ENCODE results near the gene PDCD2L. TPM values are rescaled to one million over a fixed set of nuclear protein-coding genes. Genes with fewer than 3 reads are reported as not detected.

The PDCD2L gene
- total and polyA plus RNA-seq, 5 donors: 8.0 to 12.8 (median 9.2) TPM

GRCh38 chr19:34474233-34474989 lies 70.2 kb downstream of the PDCD2L start:
- intact Hi-C loops (cut with DNase I): no loop called here
- H3K9me3 ChIP-seq (ENCODE audit: control insufficient read depth, low read length): no peaks in the 10 kb centered on the region
- DNase-seq: no peak
- ATAC-seq: no peak
- H3K4me3 ChIP-seq (ENCODE audit: low read length): no peak overlapping the region
- no peaks in the 10 kb centered on the region for H3K4me1 ChIP-seq (ENCODE audit: control insufficient read depth, insufficient read depth, low read length)
- no peak overlapping the region for H3K27ac ChIP-seq (ENCODE audit: low read length)
- WGBS: 81% methylated on average over 4 of the region's 4 CpGs
- H3K27me3 ChIP-seq (ENCODE audit: control insufficient read depth, insufficient read depth): no peaks in the 10 kb centered on the region

- intact Hi-C loops (cut with DNase I): no loop called here
- Histone ChIP-seq H3K27ac (ENCODE audit: low read length) (peak overlapping the region; percentile 27), H3K4me3 (ENCODE audit: low read length) (no peak overlapping the region), H3K9me3 (ENCODE audit: control insufficient read depth, low read length) (no peaks in the 10 kb centered on the region), H3K27me3 (ENCODE audit: control insufficient read depth, insufficient read depth) (no peaks in the 10 kb centered on the region), H3K4me1 (ENCODE audit: control insufficient read depth, insufficient read depth, low read length) (no peaks in the 10 kb centered on the region)
- peak; percentile 32 to 64 for ATAC-seq
- 50% methylated on average over 9 of the region's 9 CpGs for WGBS
- DNase-seq: no peak
These were observed 71.1 kb downstream of the PDCD2L start for GRCh38 chr19:34475026-34475974.

Other genes with a start within 250 kb of the PDCD2L start
- gene LSM14A, start 231.9 kb upstream of the PDCD2L start, total RNA-seq: 10 to 100 TPM; 70.8 to 91.4 (median 78.4) TPM
- gene LSM14A, start 231.9 kb upstream of the PDCD2L start, polyA plus RNA-seq: 50.7 TPM
- gene GARRE1, start 149.8 kb upstream of the PDCD2L start, total RNA-seq: 10 to 100 TPM; 21.1 to 22.7 (median 22.2) TPM
- 10.6 TPM for gene GARRE1, start 149.8 kb upstream of the PDCD2L start, polyA plus RNA-seq
- gene GPI, start 39.2 kb upstream of the PDCD2L start, total RNA-seq: 100 to 1,000 TPM; 362 to 456 (median 404) TPM
- 285 TPM for gene GPI, start 39.2 kb upstream of the PDCD2L start, polyA plus RNA-seq
- 10 to 100 TPM; 40.0 to 50.0 (median 45.5) TPM for gene UBA2, start 24.0 kb downstream of the PDCD2L start, total RNA-seq
- 39.9 TPM for gene UBA2, start 24.0 kb downstream of the PDCD2L start, polyA plus RNA-seq
- 10 to 100 TPM; 13.6 to 20.1 (median 17.6) TPM for gene WTIP, start 77.4 kb downstream of the PDCD2L start, total RNA-seq
- 8.2 TPM for gene WTIP, start 77.4 kb downstream of the PDCD2L start, polyA plus RNA-seq